ENCODE measurements around the gene SPEN. TPM values are rescaled to one million over a fixed set of nuclear protein-coding genes. Genes with fewer than 3 reads are reported as not detected.

The SPEN gene
- total and polyA plus RNA-seq, 9 of the 15 experiments (the other 6 are each of a cell fraction or from before 2014, with no cell fraction given): 5.7 to 87.5 (median 27.2) TPM

GRCh38 chr1:15975805-15976680, 128.5 kb downstream of the SPEN start, which contains the start of gene ZBTB17 (continued):
- TF ChIP-seq ZBTB33 (CRISPR knock-in tag; IDR thresholded peaks at IDR 0.05) (0 out of 2 replicates have a peak, but pooled peaks have one; percentile 73), HDAC2 (IDR thresholded peaks at IDR 0.05) (peak; percentile 61; the same call in 1 of the 2 replicates), CEBPG (CRISPR knock-in tag; IDR thresholded peaks at IDR 0.05) (no peak; the same call in 1 of the 2 replicates), CEBPG (tag; conservative IDR thresholded peaks at IDR 0.05 in 1 of 2, IDR thresholded peaks at IDR 0.05 in 1 of 2) (no peak), NFE2 (IDR thresholded peaks at IDR 0.05; ENCODE audit: low read depth) (no peak), ZNF384 (IDR thresholded peaks at IDR 0.05; ENCODE audit: low read depth, low read length) (no peak), ZNF133 (CRISPR knock-in tag; IDR thresholded peaks at IDR 0.05) (no peak), ZNF408 (CRISPR knock-in tag; IDR thresholded peaks at IDR 0.05; ENCODE audit: low read depth) (no peak), SMARCB1 (IDR thresholded peaks at IDR 0.05; ENCODE audit: insufficient read length, low read depth) (no peak), SAFB (IDR thresholded peaks at IDR 0.05; ENCODE audit: borderline replicate concordance, low read depth, low read length) (no peak), HDAC3 (IDR thresholded peaks at IDR 0.05; ENCODE audit: borderline replicate concordance, partially characterized antibody) (no peak), ZFP1 (CRISPR knock-in tag; IDR thresholded peaks at IDR 0.05) (no peak), MECOM (CRISPR knock-in tag; IDR thresholded peaks at IDR 0.05) (no peak), CREM (IDR thresholded peaks at IDR 0.05; ENCODE audit: low read depth) (peak; percentile 96), ZNF444 (CRISPR knock-in tag; IDR thresholded peaks at IDR 0.05) (no peak), MCM2 (IDR thresholded peaks at IDR 0.05; ENCODE audit: low read depth) (no peak), ZNF311 (CRISPR knock-in tag; IDR thresholded peaks at IDR 0.05) (no peak), PHF8 (IDR thresholded peaks at IDR 0.05; ENCODE audit: borderline replicate concordance, low read length) (peak; percentile 89), NFIX (CRISPR knock-in tag; IDR thresholded peaks at IDR 0.05; ENCODE audit: low read depth) (no peak)
- TF ChIP-seq, protein P1, sequence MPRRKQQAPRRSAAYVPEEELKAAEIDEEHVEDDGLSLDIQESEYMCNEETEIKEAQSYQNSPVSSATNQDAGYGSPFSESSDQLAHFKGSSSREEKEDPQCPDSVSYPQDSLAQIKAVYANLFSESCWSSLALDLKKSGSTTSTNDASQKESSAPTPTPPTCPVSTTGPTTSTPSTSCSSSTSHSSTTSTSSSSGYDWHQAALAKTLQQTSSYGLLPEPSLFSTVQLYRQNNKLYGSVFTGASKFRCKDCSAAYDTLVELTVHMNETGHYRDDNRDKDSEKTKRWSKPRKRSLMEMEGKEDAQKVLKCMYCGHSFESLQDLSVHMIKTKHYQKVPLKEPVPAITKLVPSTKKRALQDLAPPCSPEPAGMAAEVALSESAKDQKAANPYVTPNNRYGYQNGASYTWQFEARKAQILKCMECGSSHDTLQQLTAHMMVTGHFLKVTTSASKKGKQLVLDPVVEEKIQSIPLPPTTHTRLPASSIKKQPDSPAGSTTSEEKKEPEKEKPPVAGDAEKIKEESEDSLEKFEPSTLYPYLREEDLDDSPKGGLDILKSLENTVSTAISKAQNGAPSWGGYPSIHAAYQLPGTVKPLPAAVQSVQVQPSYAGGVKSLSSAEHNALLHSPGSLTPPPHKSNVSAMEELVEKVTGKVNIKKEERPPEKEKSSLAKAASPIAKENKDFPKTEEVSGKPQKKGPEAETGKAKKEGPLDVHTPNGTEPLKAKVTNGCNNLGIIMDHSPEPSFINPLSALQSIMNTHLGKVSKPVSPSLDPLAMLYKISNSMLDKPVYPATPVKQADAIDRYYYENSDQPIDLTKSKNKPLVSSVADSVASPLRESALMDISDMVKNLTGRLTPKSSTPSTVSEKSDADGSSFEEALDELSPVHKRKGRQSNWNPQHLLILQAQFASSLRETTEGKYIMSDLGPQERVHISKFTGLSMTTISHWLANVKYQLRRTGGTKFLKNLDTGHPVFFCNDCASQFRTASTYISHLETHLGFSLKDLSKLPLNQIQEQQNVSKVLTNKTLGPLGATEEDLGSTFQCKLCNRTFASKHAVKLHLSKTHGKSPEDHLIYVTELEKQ (CRISPR knock-in tag; IDR thresholded peaks at IDR 0.05): no peak

Measured in K562 (cell line).